Hepatocyte (in vitro differentiated cells): ENCODE data around the gene SULT1A2. TPM values are rescaled to one million over a fixed set of nuclear protein-coding genes. Genes with fewer than 3 reads are reported as not detected.
"Not testable (repeated sequence)": the region's sequence is repeated elsewhere in the genome, so short reads cannot be mapped to it uniquely, and the experiment has no call there.

Experiments
- DNase-seq: peaks from one replicate; pipeline ENCODE4 v3.0.0-alpha.2; 2016; ENCODE audit warnings: low spot score
- H2AFZ ChIP-seq: fragments of 200-600 bp; sonication (generic); 2 replicates; pipeline ENCODE4 v1.6.0; 2016; ENCODE audit warnings: antibody characterized with exemption, mild to moderate bottlenecking
- H3K27ac ChIP-seq: fragments of 200-600 bp; sonication (generic); 2 replicates; pipeline ENCODE4 v1.5.1; 2016; ENCODE audit warnings: mild to moderate bottlenecking
- H3K27me3 ChIP-seq: fragments of 200-600 bp; sonication (generic); 2 replicates; pipeline ENCODE4 v1.6.1; 2016
- H3K36me3 ChIP-seq: fragments of 200-600 bp; sonication (generic); replicated peaks from 2 replicates; pipeline ENCODE4 v1.5.1; 2016; ENCODE audit warnings: low read depth; ENCODE audit not compliant: insufficient read depth
- H3K4me1 ChIP-seq: fragments of 200-600 bp; sonication (generic); 2 replicates; pipeline ENCODE4 v1.5.1; 2016; ENCODE audit warnings: mild to moderate bottlenecking, moderate library complexity; ENCODE audit not compliant: insufficient read depth
- H3K4me2 ChIP-seq: fragments of 200-600 bp; sonication (generic); 2 replicates; pipeline ENCODE4 v1.6.0; 2016
- H3K4me3 ChIP-seq: fragments of 200-600 bp; sonication (generic); 2 replicates; pipeline ENCODE4 v1.5.1; 2016; ENCODE audit warnings: mild to moderate bottlenecking
- H3K79me2 ChIP-seq: fragments of 200-600 bp; sonication (generic); 2 replicates; pipeline ENCODE4 v1.6.0; 2017; ENCODE audit warnings: mild to moderate bottlenecking
- H3K9me2 ChIP-seq: fragments of 200-600 bp; sonication (generic); replicated peaks from 2 replicates; pipeline ENCODE4 v1.6.0; 2017; ENCODE audit warnings: mild to moderate bottlenecking; ENCODE audit not compliant: insufficient read depth
- H3K9me3 ChIP-seq: fragments of 200-600 bp; sonication (generic); 2 replicates; pipeline ENCODE4 v1.5.1; 2016; ENCODE audit warnings: low read depth, mild to moderate bottlenecking
- H4K20me1 ChIP-seq: fragments of 200-600 bp; sonication (generic); 2 replicates; pipeline ENCODE4 v1.6.0; 2016; ENCODE audit warnings: mild to moderate bottlenecking; ENCODE audit not compliant: insufficient read depth, poor library complexity, severe bottlenecking
- EZH2 ChIP-seq: fragments of 200-600 bp; sonication (generic); IDR thresholded peaks from 2 replicates; pipeline ENCODE4 v1.6.1; 2016; ENCODE audit warnings: antibody characterized with exemption, mild to moderate bottlenecking, borderline replicate concordance
- EZH2phosphoT487 ChIP-seq: fragments of 200-600 bp; sonication (generic); IDR thresholded peaks from one replicate; pipeline ENCODE4 v1.6.1; 2018; ENCODE audit warnings: antibody characterized with exemption, mild to moderate bottlenecking, low read depth, moderate library complexity; ENCODE audit not compliant: unreplicated experiment, severe bottlenecking
- WGBS: methylation state at CpG from one replicate; pipeline ENCODE4 v1.1.6; 2016; ENCODE audit warnings: low lambda C conversion rate; ENCODE audit errors: missing lambda C conversion rate; 5-methylcytosine and 5-hydroxymethylcytosine counted together
- polyA plus RNA-seq: library from polyadenylated mRNA; unstranded; fragments of >200 nt; fragmentation: Nextera tagmentation; extraction: Ambion mirVana; gene quantifications from 2 replicates; pipeline ENCODE4 v1.2.1, GENCODE V29; 2016
- total RNA-seq: library from RNA; depleted of rRNA; stranded (reverse); fragments of >200 nt; gene quantifications from 2 replicates; pipeline ENCODE4 v1.2.3, GENCODE V29; 2014
- TF ChIP-seq, protein P1 (sequence below): fragments of 200-600 bp; sonication (generic); IDR thresholded peaks from 2 replicates; pipeline ENCODE4 v1.5.1; 2016; ENCODE audit warnings: antibody characterized with exemption, mild to moderate bottlenecking; ENCODE audit not compliant: poor library complexity

SULT1A2 gene
- total and polyA plus RNA-seq, 2 experiments from 2014 or later: 1.8 to 3.6 TPM

GRCh38 chr16:28612359-28613280 is 15.8 kb upstream of the SULT1A2 start:
- H3K9me3 ChIP-seq, H3K36me3 ChIP-seq, H2AFZ ChIP-seq, H4K20me1 ChIP-seq, H3K4me2 ChIP-seq, H3K9me2 ChIP-seq, H3K4me3 ChIP-seq, DNase-seq, H3K27ac ChIP-seq, H3K27me3 ChIP-seq, H3K79me2 ChIP-seq: not testable (repeated sequence)
- H3K4me1 ChIP-seq: peaks cover 11% of the 10 kb centered on the region
- no CpG with 5 or more reads among the region's 17 CpGs for WGBS

- DNase-seq: peak; percentile 28
- TF ChIP-seq EZH2: no peak
- TF ChIP-seq, protein P1, sequence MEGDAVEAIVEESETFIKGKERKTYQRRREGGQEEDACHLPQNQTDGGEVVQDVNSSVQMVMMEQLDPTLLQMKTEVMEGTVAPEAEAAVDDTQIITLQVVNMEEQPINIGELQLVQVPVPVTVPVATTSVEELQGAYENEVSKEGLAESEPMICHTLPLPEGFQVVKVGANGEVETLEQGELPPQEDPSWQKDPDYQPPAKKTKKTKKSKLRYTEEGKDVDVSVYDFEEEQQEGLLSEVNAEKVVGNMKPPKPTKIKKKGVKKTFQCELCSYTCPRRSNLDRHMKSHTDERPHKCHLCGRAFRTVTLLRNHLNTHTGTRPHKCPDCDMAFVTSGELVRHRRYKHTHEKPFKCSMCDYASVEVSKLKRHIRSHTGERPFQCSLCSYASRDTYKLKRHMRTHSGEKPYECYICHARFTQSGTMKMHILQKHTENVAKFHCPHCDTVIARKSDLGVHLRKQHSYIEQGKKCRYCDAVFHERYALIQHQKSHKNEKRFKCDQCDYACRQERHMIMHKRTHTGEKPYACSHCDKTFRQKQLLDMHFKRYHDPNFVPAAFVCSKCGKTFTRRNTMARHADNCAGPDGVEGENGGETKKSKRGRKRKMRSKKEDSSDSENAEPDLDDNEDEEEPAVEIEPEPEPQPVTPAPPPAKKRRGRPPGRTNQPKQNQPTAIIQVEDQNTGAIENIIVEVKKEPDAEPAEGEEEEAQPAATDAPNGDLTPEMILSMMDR: no peak
- TF ChIP-seq EZH2phosphoT487: no peak
- Histone ChIP-seq H3K4me1 (peaks cover 11% of the 10 kb centered on the region), H2AFZ (no peak overlapping the region), H3K27me3 (no peaks in the 10 kb centered on the region), H3K27ac (peak overlapping the region; percentile 26), H3K9me3 (no peaks in the 10 kb centered on the region), H3K79me2 (no peaks in the 10 kb centered on the region), H3K4me2 (peak overlapping the region; percentile 57), H4K20me1 (no peaks in the 10 kb centered on the region), H3K4me3 (no peak overlapping the region), H3K36me3 (no peaks in the 10 kb centered on the region), H3K9me2 (no peaks in the 10 kb centered on the region)
- 77% methylated on average over 10 of the region's 10 CpGs for WGBS
Observed at GRCh38 chr16:28610595-28611191, 13.8 kb upstream of the SULT1A2 start.

DNA sequence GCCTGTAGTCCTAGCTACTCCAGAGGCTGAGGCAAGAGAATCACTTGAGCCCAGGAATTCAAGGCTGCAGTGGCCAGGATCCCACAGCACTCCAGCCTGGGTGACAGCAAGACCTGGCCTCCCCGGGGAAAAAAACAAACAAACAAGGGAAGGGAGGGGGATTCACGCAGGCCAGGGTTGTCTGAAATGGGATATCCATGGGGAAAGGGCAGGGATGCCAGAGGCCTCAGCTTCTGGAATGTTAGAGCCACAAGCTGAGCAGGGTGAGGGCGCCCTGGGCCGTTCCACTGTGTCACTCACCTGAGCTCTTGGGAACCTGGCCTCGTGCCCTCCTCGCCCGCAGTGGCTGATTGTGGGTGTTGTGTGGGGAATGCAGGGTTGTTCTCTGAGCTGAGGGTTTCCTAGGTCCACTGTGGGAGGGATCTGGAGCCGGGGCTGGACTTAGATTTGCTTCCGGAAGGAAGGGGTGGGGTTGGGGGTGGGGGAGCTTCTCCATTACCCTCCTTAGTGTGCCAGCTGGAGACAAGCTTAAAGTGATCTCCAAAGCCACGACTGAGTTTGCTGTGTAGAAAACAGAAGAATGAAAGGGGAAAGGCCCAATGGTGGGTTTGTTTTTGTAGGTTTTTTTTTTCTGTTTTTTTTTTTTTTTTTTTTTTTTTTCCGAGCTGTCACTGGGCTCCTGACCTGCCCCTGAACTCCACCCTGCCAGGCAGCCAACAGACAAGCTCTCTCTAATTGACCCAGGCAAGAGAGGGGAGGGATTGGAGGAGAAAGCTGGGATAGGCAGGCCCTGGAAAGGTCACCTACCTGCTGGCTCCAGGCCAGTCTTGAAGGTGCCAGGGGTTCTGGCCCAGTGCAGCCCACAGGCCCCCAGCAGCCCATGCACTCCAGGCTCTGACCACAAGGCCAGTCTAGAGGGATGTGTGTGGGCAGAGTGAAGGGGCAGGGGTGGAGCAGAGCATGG is 13.1 kb upstream of the SULT1A2 start, which contains the start of gene SULT1A1:
Gene SULT1A1, minus strand, starts transcription at position 414 of the 964 bp plus-strand sequence. CDS start 1,189 bp downstream, outside the sequence.
- Histone ChIP-seq H3K4me2 (peak within 1 kb of the TSS; percentile 57), H2AFZ (peak within 1 kb of the TSS; percentile 40), H4K20me1 (no peaks in the 10 kb centered on the region), H3K9me2 (no peaks in the 10 kb centered on the region), H3K4me3 (no peak within 1 kb of the TSS), H3K27ac (peak within 1 kb of the TSS; percentile 26), H3K4me1 (peaks cover 11% of the 10 kb centered on the region), H3K27me3 (no peaks in the 10 kb centered on the region), H3K9me3 (no peaks in the 10 kb centered on the region), H3K36me3 (no peaks in the 10 kb centered on the region), H3K79me2 (no peaks in the 10 kb centered on the region)
- TF ChIP-seq EZH2: no peak
- TF ChIP-seq EZH2phosphoT487: no peak
- TF ChIP-seq, protein P1: no peak
- peak; percentile 62 for DNase-seq
- WGBS: 51% methylated on average over 11 of the region's 11 CpGs

- 95% methylated on average over 11 of the region's 11 CpGs for WGBS
- H3K9me2 ChIP-seq, H3K4me3 ChIP-seq, H3K79me2 ChIP-seq, H4K20me1 ChIP-seq, H3K27me3 ChIP-seq, H3K36me3 ChIP-seq, DNase-seq, H2AFZ ChIP-seq, H3K9me3 ChIP-seq: not testable (repeated sequence)
- peak overlapping the region; percentile 26 for H3K27ac ChIP-seq
- H3K4me1 ChIP-seq: peaks cover 11% of the 10 kb centered on the region
- H3K4me2 ChIP-seq: peak overlapping the region; percentile 57
Observed at GRCh38 chr16:28608867-28609596, 12.2 kb upstream of the SULT1A2 start.

- not testable (repeated sequence) for H2AFZ ChIP-seq, H3K9me3 ChIP-seq, H3K4me2 ChIP-seq, H3K36me3 ChIP-seq, H3K4me3 ChIP-seq, H3K27me3 ChIP-seq, H3K9me2 ChIP-seq, DNase-seq, H3K79me2 ChIP-seq, H3K27ac ChIP-seq, H4K20me1 ChIP-seq
- H3K4me1 ChIP-seq: peaks cover 11% of the 10 kb centered on the region
- 95% methylated on average over 6 of the region's 7 CpGs for WGBS
Observed at GRCh38 chr16:28608496-28608808, 11.6 kb upstream of the SULT1A2 start.
